ENCODE measurements around the gene PKMYT1. TPM values are rescaled to one million over a fixed set of nuclear protein-coding genes. Genes with fewer than 3 reads are reported as not detected.

Gene PKMYT1
- total RNA-seq (2014; rRNA removed; shearing (Covaris generic)) (80.2 and 104 TPM in 2 replicates), total RNA-seq (2022) (195 and 197 TPM in 2 replicates), Bru-seq, nascent RNA (percentile 72 among the genes with signal in this experiment), BruChase-seq, experiment 1, labeled RNA remaining after a 6-hour chase (percentile 71 among the genes with signal in this experiment), BruChase-seq, experiment 2, labeled RNA remaining after a 2-hour chase (percentile 80 among the genes with signal in this experiment)
- long read RNA-seq, transcript PKMYT1-201 (9 exons, 2,171 nt) = major isoform, 169 of 280 reads
- long read RNA-seq, transcript PKMYT1-211 (9 exons, 1,891 nt) = minor isoform, 18 of 280 reads
- long read RNA-seq, partial matches to known transcripts = 25 of 280 reads
- long read RNA-seq, other reads (novel, unspliced or antisense) = 54 of 280 reads

DNA sequence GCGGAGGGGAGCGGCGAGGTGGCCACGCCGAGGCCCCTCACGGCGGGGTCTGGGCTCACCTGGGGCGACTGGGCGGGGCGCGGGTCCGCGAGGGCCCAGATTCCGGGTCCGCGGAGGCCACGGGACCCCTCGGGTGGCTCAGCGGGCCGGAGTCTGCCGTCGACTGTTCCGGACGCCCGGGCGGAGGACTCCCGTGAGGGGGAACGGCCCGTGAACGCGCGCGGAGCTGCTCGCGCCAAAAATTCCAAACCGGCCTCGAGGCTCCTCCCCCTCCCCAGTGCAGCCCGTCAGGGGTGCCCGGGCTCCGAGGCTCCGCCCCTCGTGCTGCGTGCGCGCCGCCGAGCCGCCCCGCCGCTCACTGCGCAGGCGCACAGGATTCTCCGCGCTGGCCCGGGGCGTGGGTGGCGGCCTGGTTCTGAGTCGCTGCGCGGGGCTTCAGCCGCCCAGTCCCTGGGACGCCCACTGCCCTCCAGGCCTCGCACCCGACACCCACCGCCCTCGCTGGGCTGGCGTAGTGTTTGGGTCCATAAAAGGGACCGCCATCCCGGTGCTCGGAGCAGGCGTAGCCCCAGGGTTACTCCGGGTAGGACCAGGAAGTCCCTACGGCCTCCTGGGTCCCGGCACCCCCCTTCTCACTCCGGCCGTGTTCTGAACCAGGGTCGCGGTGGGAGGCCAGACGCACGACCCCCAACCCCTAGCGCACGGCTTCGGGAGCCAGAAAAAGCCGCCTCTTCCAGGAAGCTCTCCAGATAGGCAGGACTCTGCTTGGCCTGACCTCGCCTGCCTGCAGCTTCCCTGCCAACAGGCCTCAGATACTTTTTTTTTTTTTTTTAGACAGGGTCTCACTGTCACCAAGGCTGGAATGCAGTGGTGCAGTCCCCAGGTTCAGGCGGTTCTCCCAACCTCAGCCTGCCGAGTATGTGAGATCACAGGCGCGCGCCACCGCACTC, at the start of gene PKMYT1:
Gene PKMYT1, minus strand, starts transcription at position 220 of the 950 bp plus-strand sequence. CDS start 789 bp downstream, outside the sequence.
- Histone ChIP-seq H3K4me2 (ENCODE audit: low read length) (peak within 1 kb of the TSS; percentile 86), H3K9me2 (ENCODE audit: insufficient read depth, low read length) (no peaks in the 10 kb centered on the region), H3K4me1 (ENCODE audit: insufficient read depth, low read length, poor library complexity, severe bottlenecking) (peaks cover 48% of the 10 kb centered on the region), H3K27ac (ENCODE audit: low read depth, low read length, poor library complexity, severe bottlenecking) (peak within 1 kb of the TSS; percentile 67), H2AFZ (ENCODE audit: low read length) (peak within 1 kb of the TSS; percentile 10; the same call in 1 of the 2 replicates), H3K36me3 (ENCODE audit: insufficient read depth, low read length) (peaks cover 40% of the 10 kb centered on the region), H3K79me2 (ENCODE audit: insufficient read depth, low read depth, low read length) (peaks cover 27% of the 10 kb centered on the region; the same call in 1 of the 2 replicates), H4K20me1 (ENCODE audit: insufficient read depth, low read length) (no peaks in the 10 kb centered on the region), H3K9me3 (ENCODE audit: low read length) (no peaks in the 10 kb centered on the region), H3K4me3 (ENCODE audit: low read depth, low read length, poor library complexity, severe bottlenecking) (peak within 1 kb of the TSS; percentile 80)
- BruUV-seq (replicated peaks) = TSS peak; percentile 95
- DNase-seq (ENCODE audit: low spot score) = peak; percentile 94
- TF ChIP-seq, protein P1, sequence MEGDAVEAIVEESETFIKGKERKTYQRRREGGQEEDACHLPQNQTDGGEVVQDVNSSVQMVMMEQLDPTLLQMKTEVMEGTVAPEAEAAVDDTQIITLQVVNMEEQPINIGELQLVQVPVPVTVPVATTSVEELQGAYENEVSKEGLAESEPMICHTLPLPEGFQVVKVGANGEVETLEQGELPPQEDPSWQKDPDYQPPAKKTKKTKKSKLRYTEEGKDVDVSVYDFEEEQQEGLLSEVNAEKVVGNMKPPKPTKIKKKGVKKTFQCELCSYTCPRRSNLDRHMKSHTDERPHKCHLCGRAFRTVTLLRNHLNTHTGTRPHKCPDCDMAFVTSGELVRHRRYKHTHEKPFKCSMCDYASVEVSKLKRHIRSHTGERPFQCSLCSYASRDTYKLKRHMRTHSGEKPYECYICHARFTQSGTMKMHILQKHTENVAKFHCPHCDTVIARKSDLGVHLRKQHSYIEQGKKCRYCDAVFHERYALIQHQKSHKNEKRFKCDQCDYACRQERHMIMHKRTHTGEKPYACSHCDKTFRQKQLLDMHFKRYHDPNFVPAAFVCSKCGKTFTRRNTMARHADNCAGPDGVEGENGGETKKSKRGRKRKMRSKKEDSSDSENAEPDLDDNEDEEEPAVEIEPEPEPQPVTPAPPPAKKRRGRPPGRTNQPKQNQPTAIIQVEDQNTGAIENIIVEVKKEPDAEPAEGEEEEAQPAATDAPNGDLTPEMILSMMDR (conservative IDR thresholded peaks at IDR 0.05; ENCODE audit: low read length) = no peak
- ChIA-PET CTCF (ENCODE audit: unreplicated experiment) (interaction anchor here (1.2 kb wide), 1 partner anchor 24 kb away, joined by 3 read pairs; no protein-coding TSS in a partner anchor), POLR2A (interaction anchor here (0.7 kb wide), 1 partner anchor 225 kb away, joined by 3 read pairs; no protein-coding TSS in a partner anchor)
- intact Hi-C loops (cut with micrococcal nuclease; ENCODE audit: unreplicated experiment) = loop anchor here (1.0 to 5.0 kb wide), 2 partner anchors 11 to 68 kb away; partner anchors contain the start of genes FLYWCH1 and PAQR4

DNA sequence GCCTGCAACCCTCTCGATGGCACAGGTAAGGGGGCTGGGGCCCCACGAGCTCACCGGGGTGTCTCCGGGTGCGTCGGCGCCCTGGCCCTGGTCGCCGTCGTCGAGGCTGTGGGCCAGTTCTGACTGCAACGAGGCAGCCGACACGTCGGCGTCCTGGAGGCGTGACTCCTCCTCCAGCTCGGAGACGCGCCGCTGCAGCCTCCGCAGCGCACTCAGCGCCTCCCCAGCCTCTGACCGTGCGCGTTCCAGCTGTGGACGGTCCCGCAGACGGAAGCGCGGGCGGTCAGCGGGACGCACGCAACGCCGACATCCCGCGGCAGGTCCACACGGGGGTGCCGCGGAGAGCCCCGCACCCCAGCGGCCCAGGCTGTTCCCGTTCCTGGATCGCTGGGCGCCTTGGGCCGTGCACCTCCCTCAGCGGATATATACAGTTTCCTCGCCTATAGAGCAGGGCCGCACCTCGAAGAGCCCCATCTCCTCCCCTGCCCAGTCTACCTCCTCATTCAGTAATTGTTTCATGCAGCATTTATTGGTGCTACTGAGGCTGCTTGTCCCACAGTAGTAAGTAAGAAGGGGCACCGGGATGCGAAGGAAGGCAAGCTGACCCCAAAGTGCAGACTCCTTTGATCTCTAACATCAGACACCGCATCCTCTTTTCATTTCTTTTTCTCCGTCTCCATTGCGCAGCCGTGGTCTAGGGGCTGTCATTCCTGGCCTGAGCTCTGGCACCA, 49.4 kb upstream of the PKMYT1 start:
- Histone ChIP-seq H3K27ac (ENCODE audit: low read depth, low read length, poor library complexity, severe bottlenecking) (no peak overlapping the region), H3K9me3 (ENCODE audit: low read length) (no peaks in the 10 kb centered on the region), H3K36me3 (ENCODE audit: insufficient read depth, low read length) (peaks cover 16% of the 10 kb centered on the region), H2AFZ (ENCODE audit: low read length) (no peak overlapping the region), H3K9me2 (ENCODE audit: insufficient read depth, low read length) (no peaks in the 10 kb centered on the region), H3K79me2 (ENCODE audit: insufficient read depth, low read depth, low read length) (no peaks in the 10 kb centered on the region), H3K4me3 (ENCODE audit: low read depth, low read length, poor library complexity, severe bottlenecking) (no peak overlapping the region), H3K4me1 (ENCODE audit: insufficient read depth, low read length, poor library complexity, severe bottlenecking) (peaks cover 10% of the 10 kb centered on the region), H4K20me1 (ENCODE audit: insufficient read depth, low read length) (no peaks in the 10 kb centered on the region; the same call in 1 of the 2 replicates), H3K4me2 (ENCODE audit: low read length) (no peak overlapping the region)
- intact Hi-C loops (cut with micrococcal nuclease; ENCODE audit: unreplicated experiment) = no loop called here
- ChIA-PET CTCF (ENCODE audit: unreplicated experiment) (interaction anchor here (0.6 kb wide), 2 partner anchors 78 to 1066 kb away, joined by 3 read pairs; no protein-coding TSS in a partner anchor), POLR2A (interaction anchor here (1.2 kb wide), 1 partner anchor 25 kb away, joined by 4 read pairs; no protein-coding TSS in a partner anchor)
- no peak for DNase-seq (ENCODE audit: low spot score)
- TF ChIP-seq, protein P1 (conservative IDR thresholded peaks at IDR 0.05; ENCODE audit: low read length) = no peak
- no peak for TF ChIP-seq EZH2phosphoT487 (IDR thresholded peaks at IDR 0.05; ENCODE audit: borderline replicate concordance, low read depth, low read length)
- no TSS peak for BruUV-seq (replicated peaks)
